Erythroblast (primary cell): ENCODE results near the gene CLDN8.

Experiments
- GATA1 ChIP-seq: IDR thresholded peaks from 2 replicates; pipeline ENCODE4 v1.6.1; 2011; ENCODE audit warnings: low read depth, mild to moderate bottlenecking, control low read depth, low read length, moderate library complexity
- POLR2A ChIP-seq: IDR thresholded peaks from 2 replicates; pipeline ENCODE4 v1.6.1; 2011; ENCODE audit warnings: mild to moderate bottlenecking, low read length

DNA sequence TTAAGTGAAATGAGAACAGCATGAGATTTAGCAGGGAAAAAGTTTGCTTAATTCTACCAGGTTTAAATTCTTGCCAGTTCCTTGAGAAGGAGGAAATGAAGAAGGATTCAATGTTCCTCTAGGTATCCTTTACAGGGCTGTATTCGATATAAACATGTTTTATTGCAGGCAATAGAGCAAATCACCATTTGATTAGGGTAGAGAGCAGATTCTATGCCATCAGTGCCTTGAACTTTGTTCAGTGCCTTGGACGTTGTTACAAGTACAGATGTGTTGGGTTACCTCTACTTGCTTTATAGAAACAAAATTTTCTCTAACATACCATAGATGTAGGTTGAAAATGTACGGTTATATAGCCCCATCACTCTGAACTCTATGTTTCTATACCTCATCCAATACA lies 18.2 kb upstream of the CLDN8 start:
- TF ChIP-seq POLR2A: no peak
- no peak for TF ChIP-seq GATA1
